B cell (primary cell): ENCODE results near the gene N4BP2L2. TPM values are rescaled to one million over a fixed set of nuclear protein-coding genes. Genes with fewer than 3 reads are reported as not detected.

ENCODE experiments used
- ATAC-seq: fragments of 200-7000 bp; cut with Tn5 transposase; one replicate; pipeline ENCODE4 v1.10.0; 2021; ENCODE audit warnings: low read depth, mild to moderate bottlenecking, moderate number of reproducible peaks, moderate library complexity
- CTCF ChIA-PET: fragments of 350-600 bp; sonication (Branson Sonifier 250); formaldehyde crosslinking; loops from one replicate; lab custom pipeline; 2021; ENCODE audit warnings: antibody characterized with exemption, inconsistent platforms; lab: Charles Lee
- POLR2A ChIA-PET: fragments of 350-600 bp; sonication (Branson Sonifier 250); formaldehyde crosslinking; loops from one replicate; lab custom pipeline; 2021; ENCODE audit warnings: antibody characterized with exemption; lab: Charles Lee
- DNase-seq: peaks from one replicate; pipeline ENCODE4 v3.0.0; 2013
- H2AFZ ChIP-seq: 2 replicates; pipeline ENCODE4 v1.6.1; 2012; ENCODE audit warnings: mild to moderate bottlenecking, low read depth, low read length; ENCODE audit not compliant: insufficient read depth, poor library complexity, severe bottlenecking
- H3K27ac ChIP-seq, 2 donors: 1 replicate in 1 of 2; 2 replicates in 1 of 2; pipeline ENCODE4 v1.5.1; 2012 to 2013; ENCODE audit warnings: low read length in 2 of 2, mild to moderate bottlenecking in 2 of 2, moderate library complexity in 1 of 2
- H3K27me3 ChIP-seq, 4 experiments: fragments of 200-600 bp in 1 of 4; sonication (generic) in 1 of 4; replicated peaks in 1 of 4; 1 replicate in 2 of 4; 2 replicates in 2 of 4; pipeline versions ENCODE4 v1.6.1 to v1.7.0; 2013 to 2016; ENCODE audit warnings: low read length in 3 of 4, mild to moderate bottlenecking in 2 of 4, mixed read lengths in 1 of 4, moderate library complexity in 1 of 4; ENCODE audit not compliant: insufficient read depth in 4 of 4, control insufficient read depth in 3 of 4; ENCODE audit errors: control extremely low read depth in 1 of 4
- H3K36me3 ChIP-seq, 2 experiments: replicated peaks in 1 of 2; 1 replicate in 1 of 2; 2 replicates in 1 of 2; pipeline versions ENCODE4 v1.6.1 to v1.7.1; 2013; ENCODE audit warnings: low read length in 1 of 2; ENCODE audit not compliant: insufficient read depth in 2 of 2, control insufficient read depth in 1 of 2; ENCODE audit errors: control extremely low read depth in 1 of 2, extremely low read depth in 1 of 2
- H3K4me1 ChIP-seq, 2 donors: fragments of 200-600 bp in 1 of 2; sonication (generic) in 1 of 2; 1 replicate in 1 of 2; 2 replicates in 1 of 2; pipeline versions ENCODE4 v1.5.1 to v1.6.1; 2013 to 2017; ENCODE audit warnings: low read length in 2 of 2; ENCODE audit not compliant: control insufficient read depth in 2 of 2, insufficient read depth in 2 of 2
- H3K4me2 ChIP-seq: replicated peaks from 2 replicates; pipeline ENCODE3; 2012; ENCODE audit warnings: mild to moderate bottlenecking, low read depth, low read length; ENCODE audit not compliant: poor library complexity, severe bottlenecking
- H3K4me3 ChIP-seq, 5 experiments: fragments of 200-600 bp in 1 of 5; sonication (generic) in 1 of 5; 1 replicate in 3 of 5; 2 replicates in 2 of 5; pipeline versions ENCODE4 v1.5.1 to v1.7.0; 2011 to 2016; ENCODE audit warnings: low read length in 4 of 5, mild to moderate bottlenecking in 4 of 5, low read depth in 2 of 5, control low read depth in 1 of 5, moderate library complexity in 1 of 5; ENCODE audit not compliant: insufficient read depth in 1 of 5; ENCODE audit errors: control extremely low read depth in 1 of 5, extremely low read depth in 1 of 5
- H3K79me2 ChIP-seq: fragments of 200-600 bp; sonication (generic); one replicate; pipeline ENCODE4 v1.6.0; 2016; ENCODE audit warnings: low read length; ENCODE audit not compliant: control insufficient read depth, insufficient read depth
- H3K9ac ChIP-seq: fragments of 200-600 bp; sonication (generic); 2 replicates; pipeline ENCODE4 v1.6.1; 2017; ENCODE audit warnings: mild to moderate bottlenecking, low read length, moderate library complexity
- H3K9me3 ChIP-seq, 3 donors: one replicate each; pipeline versions ENCODE4 v1.6.1 to v1.7.1; 2013; ENCODE audit warnings: low read length in 2 of 3; ENCODE audit not compliant: control insufficient read depth in 2 of 3, insufficient read depth in 1 of 3; ENCODE audit errors: control extremely low read depth in 1 of 3
- H4K20me1 ChIP-seq: 2 replicates; pipeline ENCODE4 v1.6.0; 2012; ENCODE audit warnings: mild to moderate bottlenecking, low read length; ENCODE audit not compliant: insufficient read depth, control insufficient read depth, poor library complexity, severe bottlenecking
- H3K27ac Mint-ChIP-seq: one replicate; pipeline ENCODE4 v1.8.0; 2021; ENCODE audit warnings: mixed read lengths
- H3K27me3 Mint-ChIP-seq: one replicate; pipeline ENCODE4 v1.8.0; 2021; ENCODE audit warnings: mixed read lengths
- H3K4me1 Mint-ChIP-seq: one replicate; pipeline ENCODE4 v1.8.0; 2021; ENCODE audit warnings: mixed read lengths
- H3K4me3 Mint-ChIP-seq: one replicate; pipeline ENCODE4 v1.8.0; 2021; ENCODE audit warnings: mixed read lengths
- H3K9me3 Mint-ChIP-seq: one replicate; pipeline ENCODE4 v1.8.0; 2022; ENCODE audit warnings: mixed read lengths; ENCODE audit not compliant: insufficient read depth
- EZH2 ChIP-seq: IDR thresholded peaks from 2 replicates; pipeline ENCODE4 v1.6.1; 2012; ENCODE audit warnings: borderline replicate concordance, low read depth, mild to moderate bottlenecking, moderate library complexity, low read length; ENCODE audit not compliant: insufficient read depth, poor library complexity, severe bottlenecking
- WGBS: methylation state at CpG from one replicate; pipeline ENCODE4 v1.1.5; 2013; ENCODE audit warnings: missing lambda C conversion rate; ENCODE audit not compliant: insufficient coverage; 5-methylcytosine and 5-hydroxymethylcytosine counted together
- intact Hi-C: fragments of 100-400 bp; cut with micrococcal nuclease; formaldehyde crosslinking; loops from one replicate; pipeline ENCODE4 v1.10.0; 2022
- polyA plus RNA-seq: library from polyadenylated mRNA; depleted of rRNA; stranded (reverse); fragments of >200 nt; gene quantifications from 2 replicates; pipeline ENCODE4 v1.2.3, GENCODE V29; 2012
- total RNA-seq, 2 donors: library from RNA; stranded (reverse); fragments of 120-200 nt in 1 of 2; gene quantifications; 1 replicate in 1 of 2; 2 replicates in 1 of 2; pipeline versions ENCODE4 v1.2.3 to v1.2.4, GENCODE V29; 2013 to 2022
- TF ChIP-seq, protein P1 (sequence below): fragments of 200-600 bp; IDR thresholded peaks from one replicate; pipeline ENCODE4 v1.8.0; 2022; ENCODE audit warnings: antibody characterized with exemption, mild to moderate bottlenecking

Gene N4BP2L2
- total and polyA plus RNA-seq, 2 donors (not counting 1 experiment from before 2014, with no cell fraction given), result 63.9 to 239 TPM

DNA sequence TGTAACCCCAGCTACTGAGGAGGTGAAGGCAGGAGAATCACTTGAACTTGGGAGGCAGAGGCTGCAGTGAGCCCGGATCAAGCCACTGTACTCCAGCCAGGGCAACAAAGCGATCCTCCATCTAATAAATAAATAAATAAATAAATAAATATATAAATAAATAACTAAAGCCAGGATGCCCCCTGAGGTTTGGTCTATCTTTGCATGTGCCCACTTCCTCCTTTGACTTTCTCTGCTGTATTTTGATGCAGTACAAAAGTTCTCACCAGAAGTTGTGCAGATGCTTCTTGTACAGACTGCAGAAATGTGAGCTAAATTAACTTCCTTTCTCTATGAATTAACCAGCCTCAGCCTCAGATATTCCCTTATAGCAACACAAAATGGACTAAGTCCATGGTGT is 6.5 kb upstream of the N4BP2L2 start:
- peaks cover 10% of the 10 kb centered on the region for H3K4me1 Mint-ChIP-seq
- ATAC-seq (peak; percentile 56), DNase-seq (peak; percentile 19)
- no peak overlapping the region for H3K4me3 Mint-ChIP-seq
- no peak overlapping the region for H2AFZ ChIP-seq
- H3K4me2 ChIP-seq, result peak overlapping the region; percentile 16
- CTCF ChIA-PET, result interaction anchor here (0.9 to 1.1 kb wide), 3 partner anchors 11 to 116 kb away, joined by 3 to 4 read pairs (median 3); partner anchors contain the start of gene N4BP2L1
- H3K4me3 ChIP-seq, result no peak overlapping the region
- H3K9ac ChIP-seq, result peak overlapping the region; percentile 26
- no peaks in the 10 kb centered on the region for H3K27me3 Mint-ChIP-seq
- no CpG with 5 or more reads among the region's 2 CpGs for WGBS
- no peaks in the 10 kb centered on the region for H3K27me3 ChIP-seq
- POLR2A ChIA-PET, result no interaction called here
- H4K20me1 ChIP-seq, result no peaks in the 10 kb centered on the region
- TF ChIP-seq, protein P1, sequence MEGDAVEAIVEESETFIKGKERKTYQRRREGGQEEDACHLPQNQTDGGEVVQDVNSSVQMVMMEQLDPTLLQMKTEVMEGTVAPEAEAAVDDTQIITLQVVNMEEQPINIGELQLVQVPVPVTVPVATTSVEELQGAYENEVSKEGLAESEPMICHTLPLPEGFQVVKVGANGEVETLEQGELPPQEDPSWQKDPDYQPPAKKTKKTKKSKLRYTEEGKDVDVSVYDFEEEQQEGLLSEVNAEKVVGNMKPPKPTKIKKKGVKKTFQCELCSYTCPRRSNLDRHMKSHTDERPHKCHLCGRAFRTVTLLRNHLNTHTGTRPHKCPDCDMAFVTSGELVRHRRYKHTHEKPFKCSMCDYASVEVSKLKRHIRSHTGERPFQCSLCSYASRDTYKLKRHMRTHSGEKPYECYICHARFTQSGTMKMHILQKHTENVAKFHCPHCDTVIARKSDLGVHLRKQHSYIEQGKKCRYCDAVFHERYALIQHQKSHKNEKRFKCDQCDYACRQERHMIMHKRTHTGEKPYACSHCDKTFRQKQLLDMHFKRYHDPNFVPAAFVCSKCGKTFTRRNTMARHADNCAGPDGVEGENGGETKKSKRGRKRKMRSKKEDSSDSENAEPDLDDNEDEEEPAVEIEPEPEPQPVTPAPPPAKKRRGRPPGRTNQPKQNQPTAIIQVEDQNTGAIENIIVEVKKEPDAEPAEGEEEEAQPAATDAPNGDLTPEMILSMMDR, result no peak
- TF ChIP-seq EZH2, result no peak
- H3K36me3 ChIP-seq, result no peaks in the 10 kb centered on the region
- peak overlapping the region; percentile 21 for H3K27ac Mint-ChIP-seq
- intact Hi-C loops, result no loop called here
- no peaks in the 10 kb centered on the region for H3K9me3 Mint-ChIP-seq
- H3K27ac ChIP-seq, result no peak overlapping the region
- no peaks in the 10 kb centered on the region for H3K79me2 ChIP-seq
- H3K4me1 ChIP-seq, result peaks cover 4 to 12% of the 10 kb centered on the region in 2 donors
- H3K9me3 ChIP-seq, result no peaks in the 10 kb centered on the region

DNA sequence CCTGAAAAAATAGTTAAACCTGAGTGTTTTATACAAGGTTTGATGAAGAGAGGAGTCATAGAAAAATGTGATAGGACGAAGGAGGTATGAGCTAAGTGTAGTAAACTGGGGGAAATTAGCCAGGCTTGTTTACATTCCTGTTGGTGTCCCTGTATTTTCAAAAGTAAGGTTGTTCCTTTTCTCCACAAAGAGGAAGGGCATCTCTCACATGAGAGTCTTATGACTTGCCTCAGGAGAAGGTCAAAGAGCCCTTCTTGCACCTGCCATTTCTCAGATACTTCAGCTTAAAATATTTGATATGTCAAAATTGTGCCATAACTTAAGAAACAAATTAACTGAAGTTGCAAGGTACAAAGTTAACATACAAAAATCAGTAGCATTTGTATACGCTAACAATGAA is 3.6 kb upstream of the N4BP2L2 start:
- no peaks in the 10 kb centered on the region for H3K27me3 Mint-ChIP-seq

More for the DNA sequence above, 3.6 kb upstream of the N4BP2L2 start:
- TF ChIP-seq, protein P1, result no peak
- TF ChIP-seq EZH2, result no peak
- Mint-ChIP-seq H3K4me3 (no peak overlapping the region), H3K27ac (no peak overlapping the region), H3K9me3 (no peaks in the 10 kb centered on the region), H3K4me1 (peaks cover 27% of the 10 kb centered on the region)
- H2AFZ ChIP-seq, result no peak overlapping the region
- ATAC-seq (no peak), DNase-seq (no peak)
- no peaks in the 10 kb centered on the region for H4K20me1 ChIP-seq
- H3K4me3 ChIP-seq, result no peak overlapping the region
- no peak overlapping the region for H3K4me2 ChIP-seq
- H3K27me3 ChIP-seq, result no peaks in the 10 kb centered on the region
- H3K9ac ChIP-seq, result no peak overlapping the region
- H3K9me3 ChIP-seq, result no peaks in the 10 kb centered on the region
- WGBS, result no CpG with 5 or more reads among the region's 2 CpGs
- peaks cover 16% of the 10 kb centered on the region for H3K79me2 ChIP-seq
- no peak overlapping the region for H3K27ac ChIP-seq
- ChIA-PET POLR2A (no interaction called here), CTCF (no interaction called here)
- peaks cover 13 to 25% of the 10 kb centered on the region in 2 donors for H3K4me1 ChIP-seq
- no peaks in the 10 kb centered on the region for H3K36me3 ChIP-seq
- intact Hi-C loops, result no loop called here
